K562 (cell line): ENCODE measurements around the gene MBP. TPM values are rescaled to one million over a fixed set of nuclear protein-coding genes. Genes with fewer than 3 reads are reported as not detected.

Source experiments
- ATAC-seq: fragments of 200-7000 bp; cut with Tn5 transposase; 3 replicates; pipeline ENCODE4 v1.9.1; 2020; ENCODE audit warnings: moderate library complexity
- BruUV-seq: library from RNA; stranded (reverse); fragments of 400-500 nt; replicated peaks from 2 replicates; lab custom pipeline; 2021; lab: Mats Ljungman, UMichigan
- CTCF ChIA-PET: fragments of 300-600 bp; formaldehyde crosslinking; extraction: SDS; loops from one replicate; lab custom pipeline; 2021; ENCODE audit warnings: low intra/inter-chr PET ratio; lab: Yijun Ruan, JAX
- POLR2A ChIA-PET: fragments of 300-600, 350-650 bp; sonication (Branson Sonifier 250); formaldehyde crosslinking; extraction: SDS; loops from one replicate; lab custom pipeline; 2021; ENCODE audit warnings: antibody characterized with exemption, inconsistent platforms; lab: Yijun Ruan, JAX
- DNase-seq, 4 experiments: peaks; one replicate each; pipeline versions ENCODE4 v3.0.0 to v3.0.0-alpha.2; 2011 to 2018; ENCODE audit warnings: low spot score in 3 of 4, mixed read lengths in 3 of 4; ENCODE audit errors: extremely low read depth in 1 of 4
- FAIRE-seq: peaks from 2 replicates; lab custom pipeline; 2011; peaks lifted over from hg19 to GRCh38; lab: Jason Lieb, UNC
- H2AFZ ChIP-seq: 2 replicates; pipeline ENCODE4 v1.6.0; 2011; ENCODE audit warnings: low read depth, low read length, control low read depth, inconsistent platforms
- H3K27ac ChIP-seq: fragments of 200-600 bp; 3 replicates; pipeline ENCODE4 v1.8.0; 2011; ENCODE audit warnings: low read depth, mild to moderate bottlenecking, control low read depth, inconsistent platforms, low read length, moderate library complexity, mixed read lengths; ENCODE audit errors: extremely low read depth
- H3K27me3 ChIP-seq, 2 experiments: fragments of 300-600 bp in 1 of 2; 2 replicates in 1 of 2; 3 replicates in 1 of 2; pipeline versions ENCODE4 v1.6.0 to v1.8.0; 2011; ENCODE audit warnings: inconsistent platforms in 2 of 2, low read length in 2 of 2, mild to moderate bottlenecking in 1 of 2, mixed read lengths in 1 of 2, moderate library complexity in 1 of 2; ENCODE audit not compliant: control insufficient read depth in 2 of 2, insufficient read depth in 2 of 2
- H3K36me3 ChIP-seq: fragments of 300-600 bp; 3 replicates; pipeline ENCODE4 v1.8.0; 2011; ENCODE audit warnings: mild to moderate bottlenecking, low read length, inconsistent platforms; ENCODE audit not compliant: control insufficient read depth, insufficient read depth
- H3K4me1 ChIP-seq, 2 experiments: fragments of 200-600 bp in 1 of 2; replicated peaks in 1 of 2; 2 replicates in 1 of 2; 3 replicates in 1 of 2; pipeline versions ENCODE4 v1.5.1 to v1.8.0; 2011; ENCODE audit warnings: inconsistent platforms in 2 of 2, low read length in 2 of 2, mild to moderate bottlenecking in 1 of 2, mixed read lengths in 1 of 2, moderate library complexity in 1 of 2; ENCODE audit not compliant: control insufficient read depth in 2 of 2, insufficient read depth in 2 of 2
- H3K4me2 ChIP-seq: 2 replicates; pipeline ENCODE4 v1.6.1; 2011; ENCODE audit warnings: low read length, control low read depth, inconsistent platforms, mixed read lengths; ENCODE audit not compliant: insufficient read depth
- H3K4me3 ChIP-seq: fragments of 200-600 bp; sonication (generic), shearing (Covaris generic); 2 replicates; pipeline ENCODE4 v1.5.1; 2016; ENCODE audit warnings: control low read depth, inconsistent platforms
- H3K79me2 ChIP-seq: fragments of 200-600 bp; 3 replicates; pipeline ENCODE4 v1.8.0; 2011; ENCODE audit warnings: low read length, inconsistent platforms; ENCODE audit not compliant: control insufficient read depth, insufficient read depth
- H3K9ac ChIP-seq, 2 experiments: 2 replicates each; pipeline versions ENCODE4 v1.6.0 to v1.6.1; 2011; ENCODE audit warnings: low read depth in 2 of 2, low read length in 2 of 2, control low read depth in 1 of 2, inconsistent platforms in 1 of 2, mild to moderate bottlenecking in 1 of 2, mixed read lengths in 1 of 2; ENCODE audit not compliant: insufficient read depth in 1 of 2
- H3K9me1 ChIP-seq: one replicate; pipeline ENCODE4 v1.6.0; 2011; ENCODE audit warnings: inconsistent platforms, mild to moderate bottlenecking, low read length, moderate library complexity; ENCODE audit not compliant: control insufficient read depth, insufficient read depth
- H3K9me3 ChIP-seq: replicated peaks from 2 replicates; pipeline ENCODE4 v1.5.1; 2011; ENCODE audit warnings: low read depth, low read length, inconsistent platforms; ENCODE audit not compliant: control insufficient read depth, insufficient read depth
- H4K20me1 ChIP-seq: replicated peaks from 2 replicates; pipeline ENCODE4 v1.6.1; 2011; ENCODE audit warnings: low read length, inconsistent platforms, mixed read lengths; ENCODE audit not compliant: control insufficient read depth, insufficient read depth
- ARID2 ChIP-seq: fragments of 450-650 bp; IDR thresholded peaks from 2 replicates; pipeline ENCODE4 v1.6.1; 2017; ENCODE audit warnings: antibody characterized with exemption, mild to moderate bottlenecking
- CREM ChIP-seq: IDR thresholded peaks from 2 replicates; pipeline ENCODE4 v1.6.1; 2014; ENCODE audit warnings: antibody characterized with exemption, low read depth
- NFATC3 ChIP-seq: fragments of 450-650 bp; IDR thresholded peaks from 2 replicates; pipeline ENCODE4 v1.6.1; 2017; ENCODE audit warnings: mild to moderate bottlenecking
- NFYB ChIP-seq: IDR thresholded peaks from 2 replicates; pipeline ENCODE4 v1.6.1; 2011; ENCODE audit warnings: mild to moderate bottlenecking, moderate library complexity; ENCODE audit not compliant: insufficient read length; ENCODE audit errors: extremely low read depth
- U2AF2 ChIP-seq: fragments of 200-400 bp; formaldehyde crosslinking; optimal IDR thresholded peaks from 2 replicates; pipeline ENCODE3; 2017; ENCODE audit warnings: low read depth, mild to moderate bottlenecking, low read length
- ZNF165 ChIP-seq: fragments of 250-450 bp; sonication (Bioruptor Pico); IDR thresholded peaks from 2 replicates; pipeline ENCODE4 v1.4.0; 2020; ENCODE audit warnings: borderline replicate concordance
- ZNF3 ChIP-seq: fragments of 250-450 bp; sonication (Bioruptor Pico); IDR thresholded peaks from 2 replicates; pipeline ENCODE4 v1.5.0; 2021; ENCODE audit warnings: mild to moderate bottlenecking, moderate library complexity
- ZNF57 ChIP-seq: fragments of 450-650 bp; formaldehyde crosslinking; IDR thresholded peaks from 2 replicates; pipeline ENCODE4 v1.4.0; 2020; ENCODE audit warnings: mild to moderate bottlenecking, moderate library complexity
- ZNF584 ChIP-seq: fragments of 200-800 bp; sonication (Bioruptor generic); IDR thresholded peaks from 2 replicates; pipeline ENCODE4 v1.6.1; 2016; ENCODE audit warnings: low read depth, mild to moderate bottlenecking, missing genetic modification characterization, missing compliant biosample characterization
- WGBS: fragments of 100-300 bp; shearing (Covaris generic); methylation state at CpG from one replicate; pipeline ENCODE4 v1.1.6; 2016; ENCODE audit warnings: low coverage, mixed read lengths; ENCODE audit not compliant: insufficient coverage; ENCODE audit errors: missing lambda C conversion rate; 5-methylcytosine and 5-hydroxymethylcytosine counted together
- in situ Hi-C: fragments of 300-500 bp; cut with MboI; formaldehyde crosslinking; loops from 4 replicates; pipeline ENCODE4 v1.15.0; 2018; ENCODE audit warnings: inconsistent platforms, mixed read lengths
- intact Hi-C: fragments of 100-400 bp; cut with micrococcal nuclease; formaldehyde crosslinking; loops from 2 replicates; pipeline ENCODE4 v1.14.2; 2022
- polyA plus RNA-seq, 8 experiments: library from polyadenylated mRNA; depleted of rRNA in 4 of 8; stranded (reverse) in 5 of 8; unstranded in 3 of 8; fragments of >200 nt; fragmentation: Nextera tagmentation in 2 of 8; fragmentation: Illumina TruSeq in 1 of 8; extraction: Ambion mirVana in 2 of 8; extraction: Trizol in 1 of 8; gene quantifications; 2 replicates each; pipeline versions ENCODE4 v1.2.1 to v1.2.3, GENCODE V29; 2011 to 2014; ENCODE audit warnings: inconsistent platforms in 1 of 8, missing spikeins in 1 of 8
- total RNA-seq, 7 experiments: library from RNA; depleted of rRNA in 6 of 7; stranded (reverse); fragments of >200 nt in 6 of 7; fragmentation: Illumina TruSeq in 2 of 7; extraction: Trizol in 2 of 7; gene quantifications; 2 replicates each; pipeline versions ENCODE4 v1.2.1 to v1.2.3, GENCODE V29; 2011 to 2021; ENCODE audit warnings: low replicate concordance in 1 of 7
- TF ChIP-seq, protein P1 (sequence below): fragments of 250-450 bp; sonication (Bioruptor Pico); IDR thresholded peaks from 2 replicates; pipeline ENCODE4 v1.4.0; 2020
- TF ChIP-seq, protein P2 (sequence below): sonication (generic); formaldehyde crosslinking; IDR thresholded peaks from 2 replicates; pipeline ENCODE4 v1.8.0; 2022; ENCODE audit warnings: mild to moderate bottlenecking, low read depth, missing genetic modification reagents
- TF ChIP-seq, protein P3 (sequence below): fragments of 200-800 bp; sonication (Bioruptor generic); IDR thresholded peaks from 2 replicates; pipeline ENCODE4 v1.6.1; 2017; ENCODE audit warnings: missing genetic modification characterization, missing compliant biosample characterization

MBP gene
- total and polyA plus RNA-seq, 9 of the 15 experiments (the other 6 are each of a cell fraction or from before 2014, with no cell fraction given) = 0.09 TPM; not detected in 8

DNA sequence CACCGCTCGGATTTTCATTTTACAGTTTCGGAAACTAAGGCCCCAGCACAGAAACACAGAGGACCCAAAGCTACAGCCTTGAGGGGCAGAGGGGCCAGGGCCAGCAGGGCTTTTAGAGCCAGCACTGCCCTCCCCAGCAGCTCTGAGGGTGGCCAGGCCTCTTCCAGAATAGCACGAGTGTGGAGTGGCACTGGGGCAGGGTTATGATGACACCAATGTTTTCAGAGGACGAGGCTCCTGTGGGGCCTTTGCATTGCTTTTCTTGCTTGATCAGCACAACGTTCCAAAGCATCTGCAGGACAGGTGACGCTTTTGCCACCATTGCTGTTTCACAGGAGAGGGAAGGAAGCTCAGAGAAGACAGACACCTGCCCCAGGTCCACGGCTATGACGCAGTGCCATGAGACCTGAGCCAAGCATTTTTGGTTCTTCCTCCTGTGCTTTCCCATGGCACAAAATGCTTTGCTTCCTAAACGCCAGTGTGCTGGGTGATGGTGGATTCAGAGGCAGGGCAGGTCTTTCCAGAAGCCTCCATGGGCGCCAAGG lies 126.9 kb downstream of the MBP start:
- Histone ChIP-seq H2AFZ (no peak overlapping the region), H3K9me3 (no peaks in the 10 kb centered on the region), H3K36me3 (no peaks in the 10 kb centered on the region), H3K79me2 (no peaks in the 10 kb centered on the region), H3K27ac (no peak overlapping the region), H3K4me3 (no peak overlapping the region), H3K4me1 (no peaks in the 10 kb centered on the region; a peak in 1 of 5 replicates), H3K4me2 (no peak overlapping the region), H3K27me3 (peaks cover 4 to 63% of the 10 kb centered on the region in 2 experiments), H3K9me1 (no peaks in the 10 kb centered on the region), H3K9ac (no peak overlapping the region), H4K20me1 (no peaks in the 10 kb centered on the region)
- no peak for ATAC-seq
- CTCF ChIA-PET = no interaction called here
- WGBS = 0% methylated on average over 9 of the region's 11 CpGs
- POLR2A ChIA-PET = no interaction called here
- in situ Hi-C loops (no loop called here), intact Hi-C loops (loop anchor here (10.0 kb wide), 1 partner anchor 49 kb away; no protein-coding TSS in a partner anchor)
- BruUV-seq = no TSS peak
- no peak for DNase-seq
- no peak for FAIRE-seq
- TF ChIP-seq NFATC3 = no peak
- TF ChIP-seq CREM = no peak
- TF ChIP-seq ZNF165 (CRISPR knock-in tag) = no peak
- TF ChIP-seq NFYB = no peak
- TF ChIP-seq, protein P1, sequence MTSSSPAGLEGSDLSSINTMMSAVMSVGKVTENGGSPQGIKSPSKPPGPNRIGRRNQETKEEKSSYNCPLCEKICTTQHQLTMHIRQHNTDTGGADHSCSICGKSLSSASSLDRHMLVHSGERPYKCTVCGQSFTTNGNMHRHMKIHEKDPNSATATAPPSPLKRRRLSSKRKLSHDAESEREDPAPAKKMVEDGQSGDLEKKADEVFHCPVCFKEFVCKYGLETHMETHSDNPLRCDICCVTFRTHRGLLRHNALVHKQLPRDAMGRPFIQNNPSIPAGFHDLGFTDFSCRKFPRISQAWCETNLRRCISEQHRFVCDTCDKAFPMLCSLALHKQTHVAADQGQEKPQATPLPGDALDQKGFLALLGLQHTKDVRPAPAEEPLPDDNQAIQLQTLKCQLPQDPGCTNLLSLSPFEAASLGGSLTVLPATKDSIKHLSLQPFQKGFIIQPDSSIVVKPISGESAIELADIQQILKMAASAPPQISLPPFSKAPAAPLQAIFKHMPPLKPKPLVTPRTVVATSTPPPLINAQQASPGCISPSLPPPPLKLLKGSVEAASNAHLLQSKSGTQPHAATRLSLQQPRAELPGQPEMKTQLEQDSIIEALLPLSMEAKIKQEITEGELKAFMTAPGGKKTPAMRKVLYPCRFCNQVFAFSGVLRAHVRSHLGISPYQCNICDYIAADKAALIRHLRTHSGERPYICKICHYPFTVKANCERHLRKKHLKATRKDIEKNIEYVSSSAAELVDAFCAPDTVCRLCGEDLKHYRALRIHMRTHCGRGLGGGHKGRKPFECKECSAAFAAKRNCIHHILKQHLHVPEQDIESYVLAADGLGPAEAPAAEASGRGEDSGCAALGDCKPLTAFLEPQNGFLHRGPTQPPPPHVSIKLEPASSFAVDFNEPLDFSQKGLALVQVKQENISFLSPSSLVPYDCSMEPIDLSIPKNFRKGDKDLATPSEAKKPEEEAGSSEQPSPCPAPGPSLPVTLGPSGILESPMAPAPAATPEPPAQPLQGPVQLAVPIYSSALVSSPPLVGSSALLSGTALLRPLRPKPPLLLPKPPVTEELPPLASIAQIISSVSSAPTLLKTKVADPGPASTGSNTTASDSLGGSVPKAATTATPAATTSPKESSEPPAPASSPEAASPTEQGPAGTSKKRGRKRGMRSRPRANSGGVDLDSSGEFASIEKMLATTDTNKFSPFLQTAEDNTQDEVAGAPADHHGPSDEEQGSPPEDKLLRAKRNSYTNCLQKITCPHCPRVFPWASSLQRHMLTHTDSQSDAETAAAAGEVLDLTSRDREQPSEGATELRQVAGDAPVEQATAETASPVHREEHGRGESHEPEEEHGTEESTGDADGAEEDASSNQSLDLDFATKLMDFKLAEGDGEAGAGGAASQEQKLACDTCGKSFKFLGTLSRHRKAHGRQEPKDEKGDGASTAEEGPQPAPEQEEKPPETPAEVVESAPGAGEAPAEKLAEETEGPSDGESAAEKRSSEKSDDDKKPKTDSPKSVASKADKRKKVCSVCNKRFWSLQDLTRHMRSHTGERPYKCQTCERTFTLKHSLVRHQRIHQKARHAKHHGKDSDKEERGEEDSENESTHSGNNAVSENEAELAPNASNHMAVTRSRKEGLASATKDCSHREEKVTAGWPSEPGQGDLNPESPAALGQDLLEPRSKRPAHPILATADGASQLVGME = no peak
- TF ChIP-seq, protein P2, sequence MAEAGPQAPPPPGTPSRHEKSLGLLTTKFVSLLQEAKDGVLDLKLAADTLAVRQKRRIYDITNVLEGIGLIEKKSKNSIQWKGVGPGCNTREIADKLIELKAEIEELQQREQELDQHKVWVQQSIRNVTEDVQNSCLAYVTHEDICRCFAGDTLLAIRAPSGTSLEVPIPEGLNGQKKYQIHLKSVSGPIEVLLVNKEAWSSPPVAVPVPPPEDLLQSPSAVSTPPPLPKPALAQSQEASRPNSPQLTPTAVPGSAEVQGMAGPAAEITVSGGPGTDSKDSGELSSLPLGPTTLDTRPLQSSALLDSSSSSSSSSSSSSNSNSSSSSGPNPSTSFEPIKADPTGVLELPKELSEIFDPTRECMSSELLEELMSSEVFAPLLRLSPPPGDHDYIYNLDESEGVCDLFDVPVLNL (CRISPR knock-in tag) = no peak
- TF ChIP-seq ZNF3 = no peak
- TF ChIP-seq ZNF584 = no peak
- no peak for TF ChIP-seq ZNF57 (CRISPR knock-in tag)
- no peak for TF ChIP-seq ARID2
- TF ChIP-seq, protein P3, sequence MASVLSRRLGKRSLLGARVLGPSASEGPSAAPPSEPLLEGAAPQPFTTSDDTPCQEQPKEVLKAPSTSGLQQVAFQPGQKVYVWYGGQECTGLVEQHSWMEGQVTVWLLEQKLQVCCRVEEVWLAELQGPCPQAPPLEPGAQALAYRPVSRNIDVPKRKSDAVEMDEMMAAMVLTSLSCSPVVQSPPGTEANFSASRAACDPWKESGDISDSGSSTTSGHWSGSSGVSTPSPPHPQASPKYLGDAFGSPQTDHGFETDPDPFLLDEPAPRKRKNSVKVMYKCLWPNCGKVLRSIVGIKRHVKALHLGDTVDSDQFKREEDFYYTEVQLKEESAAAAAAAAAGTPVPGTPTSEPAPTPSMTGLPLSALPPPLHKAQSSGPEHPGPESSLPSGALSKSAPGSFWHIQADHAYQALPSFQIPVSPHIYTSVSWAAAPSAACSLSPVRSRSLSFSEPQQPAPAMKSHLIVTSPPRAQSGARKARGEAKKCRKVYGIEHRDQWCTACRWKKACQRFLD (CRISPR knock-in tag) = no peak
- TF ChIP-seq U2AF2 = no peak
